GM13976 (cell line): ENCODE data around the gene FAM184B.

Experiments
- DNase-seq: peaks from one replicate; pipeline ENCODE4 v3.0.0; 2012; ENCODE audit warnings: low spot score
- in situ Hi-C: fragments of 300-500 bp; cut with MboI; formaldehyde crosslinking; loops from one replicate; pipeline ENCODE4 v1.12.0; 2022; ENCODE audit warnings: low sequenced_read_pairs, mixed read lengths, inconsistent platforms; ENCODE audit not compliant: unreplicated experiment
- TF ChIP-seq, protein P1 (sequence below): IDR thresholded peaks from 2 replicates; pipeline ENCODE4 v1.5.1; 2012; ENCODE audit warnings: borderline replicate concordance, mild to moderate bottlenecking; ENCODE audit not compliant: insufficient read depth; ENCODE audit errors: extremely low read depth, missing control alignments, control extremely low read depth

The FAM184B gene

DNA sequence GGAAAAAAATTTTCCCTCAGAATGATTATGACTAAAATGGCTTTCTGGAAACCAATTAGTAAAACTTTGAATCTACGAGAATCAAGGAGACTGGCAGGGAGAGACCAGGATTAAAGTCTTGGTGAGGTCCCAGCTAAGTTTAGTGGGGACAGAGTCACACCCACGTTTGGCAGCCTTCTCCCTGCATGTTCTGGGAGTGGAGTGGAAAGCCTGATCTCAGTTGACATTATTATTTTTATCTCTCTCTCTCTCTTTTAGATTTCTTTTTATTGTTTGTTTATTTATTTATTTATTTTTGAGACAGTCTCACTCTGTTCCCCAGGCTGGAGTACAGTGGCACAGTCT lies 99.2 kb downstream of the FAM184B start:
- DNase-seq, result no peak
- in situ Hi-C loops, result no loop called here
- TF ChIP-seq, protein P1, sequence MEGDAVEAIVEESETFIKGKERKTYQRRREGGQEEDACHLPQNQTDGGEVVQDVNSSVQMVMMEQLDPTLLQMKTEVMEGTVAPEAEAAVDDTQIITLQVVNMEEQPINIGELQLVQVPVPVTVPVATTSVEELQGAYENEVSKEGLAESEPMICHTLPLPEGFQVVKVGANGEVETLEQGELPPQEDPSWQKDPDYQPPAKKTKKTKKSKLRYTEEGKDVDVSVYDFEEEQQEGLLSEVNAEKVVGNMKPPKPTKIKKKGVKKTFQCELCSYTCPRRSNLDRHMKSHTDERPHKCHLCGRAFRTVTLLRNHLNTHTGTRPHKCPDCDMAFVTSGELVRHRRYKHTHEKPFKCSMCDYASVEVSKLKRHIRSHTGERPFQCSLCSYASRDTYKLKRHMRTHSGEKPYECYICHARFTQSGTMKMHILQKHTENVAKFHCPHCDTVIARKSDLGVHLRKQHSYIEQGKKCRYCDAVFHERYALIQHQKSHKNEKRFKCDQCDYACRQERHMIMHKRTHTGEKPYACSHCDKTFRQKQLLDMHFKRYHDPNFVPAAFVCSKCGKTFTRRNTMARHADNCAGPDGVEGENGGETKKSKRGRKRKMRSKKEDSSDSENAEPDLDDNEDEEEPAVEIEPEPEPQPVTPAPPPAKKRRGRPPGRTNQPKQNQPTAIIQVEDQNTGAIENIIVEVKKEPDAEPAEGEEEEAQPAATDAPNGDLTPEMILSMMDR, result no peak

DNA sequence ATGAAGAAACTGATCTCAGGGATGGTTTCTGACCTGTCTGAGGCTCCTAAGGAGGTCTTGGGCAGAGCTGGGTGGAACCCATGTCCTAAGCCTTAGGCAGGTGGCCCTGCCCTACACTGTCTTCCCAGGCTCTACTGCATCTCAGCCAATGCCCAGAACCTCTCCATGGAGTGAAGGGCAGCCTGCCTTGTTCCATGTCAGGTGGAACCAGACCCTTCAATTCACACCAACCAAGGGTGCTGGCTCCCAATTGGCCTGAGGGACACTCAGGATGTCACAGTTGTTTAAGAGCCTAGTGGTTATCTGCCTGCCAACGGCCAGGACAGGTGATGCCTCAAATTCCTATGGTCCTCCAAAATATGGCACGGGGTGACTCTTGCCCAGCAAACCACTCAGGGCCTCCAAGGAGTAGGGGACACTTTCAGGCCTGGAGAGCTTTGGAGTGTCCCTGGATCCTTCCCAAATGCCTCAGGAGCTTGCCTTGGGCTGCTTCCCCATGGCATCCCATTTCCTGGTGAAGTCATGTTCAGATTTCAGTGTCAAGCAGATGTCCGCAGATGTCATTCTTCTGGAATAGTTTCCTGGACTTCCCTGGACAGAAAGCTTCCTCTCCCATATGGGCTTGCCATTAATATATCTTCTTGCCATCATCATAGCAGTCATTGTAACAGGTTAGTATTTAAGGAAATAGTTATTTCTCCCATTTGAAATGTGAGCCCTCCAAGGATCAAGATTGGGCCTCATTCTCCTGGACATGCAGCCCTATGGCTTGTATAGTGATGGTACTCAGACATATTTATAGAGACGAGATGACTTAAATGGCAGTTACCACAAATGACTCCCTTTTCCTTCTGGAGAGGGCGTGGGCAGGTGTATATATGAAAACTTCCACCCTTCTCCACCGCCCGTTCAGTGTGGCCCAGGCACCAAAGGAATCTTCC lies 99.9 kb downstream of the FAM184B start:
- TF ChIP-seq, protein P1, result no peak
- no peak for DNase-seq
- in situ Hi-C loops, result no loop called here

DNA sequence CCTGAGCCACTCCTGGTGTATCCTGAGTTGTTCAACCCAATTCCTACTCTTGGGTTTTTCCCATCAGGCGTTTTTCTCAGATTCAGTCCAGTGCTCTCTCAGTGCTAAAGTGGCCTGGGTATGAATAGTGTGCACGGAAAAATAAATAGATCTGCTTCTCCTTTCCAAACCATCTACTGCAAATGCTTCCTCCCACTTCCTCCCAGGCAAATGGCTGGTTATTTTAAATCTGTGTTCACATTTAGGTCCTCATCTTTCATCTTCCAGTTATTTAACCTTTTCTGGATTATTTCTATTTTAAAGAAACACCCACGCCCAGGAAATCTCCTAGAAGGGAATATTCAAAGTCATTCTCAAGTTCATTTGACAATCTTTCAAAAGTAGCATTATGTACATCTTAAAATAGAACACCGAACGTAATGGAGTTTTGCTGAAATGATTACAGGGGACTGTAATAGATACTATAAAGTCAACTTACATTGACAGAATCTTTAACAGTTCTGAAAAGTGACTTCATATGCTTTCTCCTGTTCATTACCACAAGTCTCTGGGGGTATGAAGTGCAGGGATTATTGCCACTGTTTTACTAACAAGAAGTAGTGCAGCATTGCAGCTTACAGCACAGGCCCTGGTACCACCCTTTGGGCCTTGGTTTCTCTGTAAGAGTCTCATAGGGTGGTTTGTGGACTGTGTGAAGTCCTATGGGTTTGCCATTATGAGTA lies 100.7 kb downstream of the FAM184B start:
- no peak for DNase-seq
- in situ Hi-C loops, result no loop called here
- TF ChIP-seq, protein P1, result no peak

DNA sequence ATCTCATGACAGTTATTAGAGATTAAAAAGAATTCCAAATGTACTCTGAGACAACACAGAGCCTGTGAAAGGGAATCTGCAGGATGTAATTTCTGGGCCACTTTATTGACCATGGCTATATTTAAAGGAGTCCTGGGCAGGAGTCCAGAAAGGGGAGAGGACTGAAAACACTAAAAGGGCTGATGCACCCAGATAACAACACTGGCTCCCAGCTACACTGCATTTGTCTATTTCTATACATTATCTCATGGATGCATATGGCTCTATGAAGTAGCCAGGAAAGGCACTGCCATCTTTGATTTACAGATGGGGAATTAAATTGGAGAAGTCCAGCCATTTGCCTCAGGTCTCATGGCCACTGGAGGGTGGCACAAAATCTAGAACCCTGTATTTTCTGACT lies 111.0 kb downstream of the FAM184B start:
- in situ Hi-C loops, result no loop called here
- DNase-seq, result no peak
- TF ChIP-seq, protein P1, result no peak

DNA sequence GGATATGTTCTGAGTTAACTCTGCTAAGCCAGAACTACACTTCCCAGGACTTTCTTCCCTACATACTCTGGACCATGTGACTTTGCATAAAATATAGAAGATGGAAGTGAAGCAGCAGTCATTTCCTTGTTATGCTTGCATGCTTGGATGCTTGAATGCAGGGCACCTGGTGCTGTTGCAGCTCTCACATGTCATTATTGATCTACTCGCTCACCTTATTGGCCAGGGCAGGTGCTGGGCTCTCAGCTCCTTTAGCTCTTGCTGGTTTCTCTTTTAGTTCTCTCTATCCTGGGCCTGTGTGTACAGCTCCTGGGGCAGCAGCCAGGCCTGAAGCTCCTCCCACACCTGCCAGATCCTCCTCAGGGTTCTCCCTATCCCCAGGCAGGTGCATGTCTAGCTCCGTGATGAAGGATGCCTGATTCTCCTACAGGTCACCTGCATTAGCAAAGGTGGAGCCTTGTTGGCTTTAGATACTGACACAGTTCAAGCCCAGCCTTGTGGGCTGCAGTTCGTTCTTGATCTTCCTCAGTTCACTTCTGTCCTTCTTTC lies 113.7 kb downstream of the FAM184B start:
- DNase-seq, result no peak
- in situ Hi-C loops, result no loop called here

DNA sequence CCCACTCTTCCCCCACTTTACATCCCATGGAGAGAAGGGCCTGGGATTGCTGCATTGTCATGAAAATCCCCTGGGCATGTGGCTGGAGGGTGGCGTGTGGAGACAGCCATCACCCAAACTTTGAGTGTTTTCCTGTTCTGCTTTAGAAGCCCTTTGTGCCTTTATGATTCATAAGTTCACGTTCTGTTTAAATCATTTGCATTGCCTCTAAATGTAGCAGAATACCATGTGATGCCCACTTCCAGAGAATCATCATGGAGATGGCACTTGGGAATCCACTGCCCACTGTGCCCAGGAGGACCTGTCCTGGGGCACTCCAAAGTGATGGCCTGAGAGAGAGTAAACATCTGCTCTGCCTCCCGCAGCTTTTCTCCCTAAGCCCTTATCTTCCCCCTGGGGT lies 114.2 kb downstream of the FAM184B start:
- no peak for DNase-seq
- TF ChIP-seq, protein P1, result no peak
- in situ Hi-C loops, result no loop called here

More for the DNA sequence above, 113.7 kb downstream of the FAM184B start:
- TF ChIP-seq, protein P1, result no peak
